GM10248 (cell line): ENCODE data around the gene COG5.
"Not testable (repeated sequence)": the region's sequence is repeated elsewhere in the genome, so short reads cannot be mapped to it uniquely, and the experiment has no call there.

ENCODE experiments used
- CTCF ChIA-PET: fragments of 300-600 bp; sonication (Branson Sonifier 250); formaldehyde crosslinking; extraction: SDS; loops from one replicate; lab custom pipeline; 2021; ENCODE audit warnings: antibody characterized with exemption; lab: Yijun Ruan, JAX
- POLR2A ChIA-PET: fragments of 350-650 bp; sonication (Branson Sonifier 250); formaldehyde crosslinking; extraction: SDS; loops from one replicate; lab custom pipeline; 2020; ENCODE audit warnings: antibody characterized with exemption; lab: Yijun Ruan, JAX
- DNase-seq: peaks from one replicate; pipeline ENCODE4 v3.0.0; 2012; ENCODE audit errors: extremely low spot score
- TF ChIP-seq, protein P1 (sequence below): IDR thresholded peaks from 2 replicates; pipeline ENCODE4 v1.5.1; 2012; ENCODE audit warnings: mild to moderate bottlenecking, low read depth; ENCODE audit errors: extremely low read depth, missing control alignments, control extremely low read depth

COG5 gene

DNA sequence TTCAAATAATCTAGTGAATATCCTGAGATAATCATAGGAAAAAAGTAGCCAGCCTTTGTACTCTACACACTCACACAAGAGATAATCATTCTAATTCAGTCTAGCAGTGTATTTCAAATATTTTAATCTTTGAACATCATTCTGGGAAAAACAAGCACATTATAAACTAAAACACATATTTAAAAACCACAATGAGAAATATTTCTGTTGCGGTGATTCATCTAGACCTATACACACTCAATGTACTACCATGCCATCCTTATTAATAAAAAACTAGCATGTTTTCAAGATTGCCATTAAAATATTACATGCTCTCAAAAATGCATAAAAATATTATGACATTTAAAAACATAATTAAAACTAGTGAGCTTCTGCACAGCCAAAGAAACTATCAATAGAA, 11.8 kb downstream of the COG5 start:
- ChIA-PET CTCF (no interaction called here), POLR2A (no interaction called here)
- no peak for DNase-seq
- TF ChIP-seq, protein P1, sequence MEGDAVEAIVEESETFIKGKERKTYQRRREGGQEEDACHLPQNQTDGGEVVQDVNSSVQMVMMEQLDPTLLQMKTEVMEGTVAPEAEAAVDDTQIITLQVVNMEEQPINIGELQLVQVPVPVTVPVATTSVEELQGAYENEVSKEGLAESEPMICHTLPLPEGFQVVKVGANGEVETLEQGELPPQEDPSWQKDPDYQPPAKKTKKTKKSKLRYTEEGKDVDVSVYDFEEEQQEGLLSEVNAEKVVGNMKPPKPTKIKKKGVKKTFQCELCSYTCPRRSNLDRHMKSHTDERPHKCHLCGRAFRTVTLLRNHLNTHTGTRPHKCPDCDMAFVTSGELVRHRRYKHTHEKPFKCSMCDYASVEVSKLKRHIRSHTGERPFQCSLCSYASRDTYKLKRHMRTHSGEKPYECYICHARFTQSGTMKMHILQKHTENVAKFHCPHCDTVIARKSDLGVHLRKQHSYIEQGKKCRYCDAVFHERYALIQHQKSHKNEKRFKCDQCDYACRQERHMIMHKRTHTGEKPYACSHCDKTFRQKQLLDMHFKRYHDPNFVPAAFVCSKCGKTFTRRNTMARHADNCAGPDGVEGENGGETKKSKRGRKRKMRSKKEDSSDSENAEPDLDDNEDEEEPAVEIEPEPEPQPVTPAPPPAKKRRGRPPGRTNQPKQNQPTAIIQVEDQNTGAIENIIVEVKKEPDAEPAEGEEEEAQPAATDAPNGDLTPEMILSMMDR: no peak

DNA sequence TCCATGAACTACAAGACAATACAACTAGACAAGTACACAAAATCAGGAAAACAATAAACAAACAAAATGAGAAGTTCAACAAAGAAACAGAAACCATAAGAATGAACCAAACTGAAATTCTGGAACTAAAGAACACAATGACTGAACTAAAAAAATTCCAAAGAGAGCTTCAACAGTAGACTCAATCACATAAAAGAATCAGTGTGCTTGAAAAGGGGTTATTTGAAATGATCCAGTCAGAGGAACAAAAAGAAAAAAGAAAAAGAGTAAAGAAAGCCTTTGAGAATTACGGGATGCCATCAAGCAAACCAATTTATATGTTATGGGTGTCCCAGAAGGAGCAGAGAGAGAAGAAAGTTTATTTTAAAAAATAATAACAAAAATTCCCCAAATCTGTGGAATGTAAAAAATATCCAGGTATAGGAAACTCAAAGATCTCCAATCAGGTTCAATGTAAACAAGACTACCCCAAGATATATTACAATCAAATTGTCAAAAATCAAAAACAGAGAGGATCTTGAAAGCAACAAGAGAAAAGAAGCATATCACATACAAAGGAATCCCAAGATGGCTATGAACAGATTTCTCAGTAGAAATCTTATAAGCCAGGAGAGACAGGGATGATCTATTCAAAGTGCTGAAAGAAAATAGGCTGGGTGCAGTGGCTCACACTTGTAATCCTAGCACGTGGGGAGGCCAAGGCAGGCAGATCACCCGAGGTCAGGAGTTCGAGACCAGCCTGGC, 18.7 kb downstream of the COG5 start:
- POLR2A ChIA-PET: no interaction called here
- no peak for DNase-seq
- CTCF ChIA-PET: no interaction called here
- TF ChIP-seq, protein P1: no peak

DNA sequence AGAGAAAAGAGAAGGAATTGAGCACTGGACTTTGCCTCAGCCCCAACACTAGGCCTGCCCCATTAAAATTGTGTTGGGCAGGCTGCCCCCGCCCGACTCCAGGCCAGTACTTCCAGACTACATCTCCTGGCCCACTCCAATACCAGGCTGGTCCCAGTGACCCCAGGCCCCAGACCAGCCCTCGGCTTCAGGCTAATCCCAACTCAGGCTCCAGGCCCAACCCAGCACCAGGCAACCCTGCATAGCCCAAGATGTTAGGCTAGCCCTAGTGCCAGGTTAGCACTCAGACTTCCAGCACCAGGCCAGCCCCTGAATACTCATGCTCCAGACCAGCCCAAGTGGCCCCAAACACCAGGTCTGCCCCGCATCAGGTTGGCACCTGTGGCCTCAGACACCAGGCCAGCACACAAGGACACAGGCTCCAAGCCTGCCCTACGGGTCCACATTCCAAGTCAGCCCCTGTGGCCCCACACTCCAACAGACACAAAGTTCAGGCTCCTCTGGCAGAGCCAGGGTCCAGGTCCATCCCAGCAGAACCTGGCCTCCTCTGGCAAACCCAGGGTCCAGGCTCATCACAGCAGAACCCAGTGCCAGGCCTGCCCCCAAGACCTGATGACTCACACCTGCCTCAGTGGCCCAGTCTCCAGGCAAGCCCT, 20.3 kb downstream of the COG5 start:
- DNase-seq: no peak
- ChIA-PET CTCF (no interaction called here), POLR2A (no interaction called here)
- TF ChIP-seq, protein P1: no peak

DNA sequence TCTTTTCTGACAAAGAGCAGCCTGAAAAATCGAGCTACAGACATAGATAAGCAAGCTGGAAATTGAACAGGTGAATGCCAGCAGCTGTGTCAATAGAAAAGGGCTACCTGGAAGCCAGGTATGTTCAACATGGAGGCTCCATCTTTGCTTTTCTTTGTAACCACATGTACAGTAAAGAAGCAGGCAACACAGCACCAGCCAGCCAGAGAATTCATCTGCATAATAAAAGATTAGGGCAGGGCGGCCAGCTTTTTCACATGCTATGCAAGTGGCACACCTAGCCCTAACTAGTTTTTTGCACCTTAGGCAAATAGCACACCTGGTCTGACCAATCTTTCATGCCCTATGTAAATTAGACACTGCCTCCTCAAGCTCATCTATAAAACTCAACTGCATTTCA, 25.7 kb downstream of the COG5 start:
- ChIA-PET CTCF (interaction anchor here (1.7 kb wide), 1 partner anchor 21 kb away, joined by 6 read pairs; no protein-coding TSS in a partner anchor), POLR2A (no interaction called here)
- TF ChIP-seq, protein P1: no peak
- DNase-seq: no peak

DNA sequence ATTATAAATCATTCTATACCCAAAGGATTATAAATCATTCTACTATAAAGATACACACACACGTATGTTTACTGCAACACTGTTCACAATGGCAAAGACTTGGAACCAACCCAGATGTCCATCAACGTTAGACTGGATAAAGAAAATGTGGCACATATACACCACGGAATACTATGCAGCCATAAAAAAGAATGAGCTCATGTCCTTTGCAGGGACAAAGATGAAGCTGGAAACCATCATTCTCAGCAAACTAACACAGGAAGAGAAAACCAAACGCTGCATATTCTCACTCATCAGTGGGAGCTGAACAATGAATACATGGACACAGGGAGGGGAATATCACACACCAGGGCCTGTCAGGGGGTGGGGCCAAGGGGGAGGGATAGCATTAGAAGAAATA, 26.5 kb downstream of the COG5 start:
- CTCF ChIA-PET, POLR2A ChIA-PET, DNase-seq: not testable (repeated sequence)

DNA sequence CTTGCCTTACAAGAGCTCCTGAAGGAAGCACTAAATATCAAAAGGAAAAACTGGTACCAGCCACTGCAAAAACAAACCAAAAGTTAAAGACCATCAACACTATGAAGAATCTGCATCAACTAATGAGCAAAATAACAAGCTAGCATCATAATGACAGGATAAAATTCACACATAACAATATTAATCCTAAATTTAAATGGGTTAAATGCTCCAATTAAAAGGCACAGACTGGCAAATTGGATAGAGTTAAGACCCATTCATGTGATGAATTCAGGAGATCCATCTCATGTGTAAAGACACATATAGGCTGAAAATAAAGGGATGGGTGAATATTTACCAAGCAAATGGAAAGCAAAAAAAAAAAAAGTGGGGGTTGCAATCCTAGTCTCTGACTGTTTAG, 29.6 kb downstream of the COG5 start:
- TF ChIP-seq, protein P1: no peak
- ChIA-PET CTCF (no interaction called here), POLR2A (no interaction called here)
- DNase-seq: no peak

DNA sequence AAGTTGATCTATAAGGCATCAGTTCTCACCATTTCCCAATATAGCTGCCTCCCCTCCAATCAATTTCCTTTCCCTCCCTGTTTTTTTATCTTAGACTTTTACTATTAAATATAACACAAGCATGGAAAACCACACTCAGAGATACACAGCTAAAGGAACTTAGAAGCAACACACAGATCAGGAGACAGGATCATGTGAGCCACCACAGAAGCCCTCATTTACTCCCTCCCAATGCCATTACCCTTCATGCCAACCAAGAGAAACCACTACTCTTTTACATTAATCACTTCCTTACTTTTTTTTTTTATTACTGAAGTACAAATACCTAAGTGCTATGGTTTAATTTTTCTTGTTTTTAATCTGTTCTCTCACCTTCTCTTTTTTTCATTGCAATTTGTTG, 33.0 kb downstream of the COG5 start:
- POLR2A ChIA-PET: no interaction called here
- TF ChIP-seq, protein P1: no peak

More for the DNA sequence above, 33.0 kb downstream of the COG5 start:
- CTCF ChIA-PET: interaction anchor here (0.8 to 1.1 kb wide), 2 partner anchors 24 to 68 kb away, joined by 3 to 4 read pairs; no protein-coding TSS in a partner anchor
- DNase-seq: no peak
